Gastrocnemius medialis (tissue), 4 donors: ENCODE results near the gene CHCHD10.

Experiments used
- POLR2A ChIP-seq, 2 donors: fragments of 450-650 bp; IDR thresholded peaks; one replicate each; pipeline ENCODE4 v1.6.1; 2017; ENCODE audit warnings: antibody characterized with exemption in 2 of 2, mild to moderate bottlenecking in 2 of 2, moderate library complexity in 2 of 2
- TF ChIP-seq, protein P1 (sequence below), 5 experiments: fragments of 450-650 bp in 3 of 5; fragments of 200-600 bp in 2 of 5; sonication (generic) in 2 of 5; IDR thresholded peaks in 4 of 5; conservative IDR thresholded peaks in 1 of 5; 1 replicate in 4 of 5; 2 replicates in 1 of 5; pipeline ENCODE4 v1.5.1; 2016 to 2019; ENCODE audit warnings: antibody characterized with exemption in 5 of 5, mild to moderate bottlenecking in 3 of 5, moderate library complexity in 3 of 5

DNA sequence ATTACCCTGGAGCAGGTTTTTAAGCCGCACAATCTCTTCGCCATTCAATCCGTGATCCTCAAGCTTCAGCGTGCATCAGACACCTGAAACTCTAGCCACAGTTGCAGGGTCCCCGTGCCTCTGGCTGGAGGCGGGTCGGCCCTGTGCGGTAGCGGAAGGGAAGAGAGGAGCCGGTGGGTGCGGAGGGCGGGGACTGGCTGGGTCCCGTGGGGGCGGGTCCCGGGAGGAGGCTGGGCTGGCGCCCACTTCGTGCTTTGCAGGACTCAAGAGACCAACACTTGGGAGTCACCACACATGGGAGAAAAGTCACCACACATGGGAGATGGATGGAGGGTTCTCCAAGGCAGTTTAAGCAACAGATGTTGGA is 4.2 kb downstream of the CHCHD10 start:
- TF ChIP-seq POLR2A (IDR thresholded peaks at IDR 0.05): no peak
- TF ChIP-seq, protein P1, sequence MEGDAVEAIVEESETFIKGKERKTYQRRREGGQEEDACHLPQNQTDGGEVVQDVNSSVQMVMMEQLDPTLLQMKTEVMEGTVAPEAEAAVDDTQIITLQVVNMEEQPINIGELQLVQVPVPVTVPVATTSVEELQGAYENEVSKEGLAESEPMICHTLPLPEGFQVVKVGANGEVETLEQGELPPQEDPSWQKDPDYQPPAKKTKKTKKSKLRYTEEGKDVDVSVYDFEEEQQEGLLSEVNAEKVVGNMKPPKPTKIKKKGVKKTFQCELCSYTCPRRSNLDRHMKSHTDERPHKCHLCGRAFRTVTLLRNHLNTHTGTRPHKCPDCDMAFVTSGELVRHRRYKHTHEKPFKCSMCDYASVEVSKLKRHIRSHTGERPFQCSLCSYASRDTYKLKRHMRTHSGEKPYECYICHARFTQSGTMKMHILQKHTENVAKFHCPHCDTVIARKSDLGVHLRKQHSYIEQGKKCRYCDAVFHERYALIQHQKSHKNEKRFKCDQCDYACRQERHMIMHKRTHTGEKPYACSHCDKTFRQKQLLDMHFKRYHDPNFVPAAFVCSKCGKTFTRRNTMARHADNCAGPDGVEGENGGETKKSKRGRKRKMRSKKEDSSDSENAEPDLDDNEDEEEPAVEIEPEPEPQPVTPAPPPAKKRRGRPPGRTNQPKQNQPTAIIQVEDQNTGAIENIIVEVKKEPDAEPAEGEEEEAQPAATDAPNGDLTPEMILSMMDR (IDR thresholded peaks at IDR 0.05 in 4 of 5, conservative IDR thresholded peaks at IDR 0.05 in 1 of 5): no peak
